Epithelial cell of proximal tubule (primary cell): ENCODE results near the gene MXD1. TPM values are rescaled to one million over a fixed set of nuclear protein-coding genes. Genes with fewer than 3 reads are reported as not detected.

ENCODE experiments used
- DNase-seq: peaks from one replicate; pipeline ENCODE4 v3.0.0-alpha.2; 2011; ENCODE audit warnings: low read depth
- H3K4me3 ChIP-seq: 2 replicates; pipeline ENCODE4 v1.5.1; 2011; ENCODE audit warnings: low read depth, mild to moderate bottlenecking, low read length
- total RNA-seq: library from RNA; depleted of rRNA; stranded (reverse); fragments of >200 nt; gene quantifications from 2 replicates; pipeline ENCODE4 v1.2.3, GENCODE V29; 2015
- TF ChIP-seq, protein P1 (sequence below): conservative IDR thresholded peaks from 2 replicates; pipeline ENCODE4 v1.5.1; 2012; ENCODE audit warnings: low read depth, mild to moderate bottlenecking, low read length

The MXD1 gene
- total RNA-seq, 1 donor from 2014 or later: 2.2 TPM

DNA sequence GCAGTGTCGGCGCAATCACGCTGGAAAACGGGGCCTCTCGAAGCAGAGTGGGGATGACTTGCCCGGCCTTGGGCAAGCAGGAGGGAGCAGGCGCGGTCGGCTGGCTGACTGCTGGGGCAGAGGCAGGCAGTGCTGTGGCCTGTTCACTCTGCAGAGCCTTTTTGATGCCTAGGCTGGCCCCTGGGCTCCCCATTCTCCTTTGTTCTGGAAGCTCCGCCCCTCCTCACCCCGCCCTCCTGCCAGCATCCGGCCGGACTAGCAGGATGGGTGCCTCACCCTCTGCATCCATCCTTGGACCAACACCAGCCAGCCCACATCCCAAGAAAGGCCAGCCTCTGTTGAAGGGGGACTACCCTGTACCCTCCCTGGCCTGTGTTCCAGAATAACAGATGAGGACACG is 46.6 kb downstream of the MXD1 start, which contains the start of gene ASPRV1:
TSS of gene ASPRV1 (minus strand) at position 136 of the 400 bp plus-strand sequence. CDS start 195 bp downstream, outside the sequence.
- TF ChIP-seq, protein P1, sequence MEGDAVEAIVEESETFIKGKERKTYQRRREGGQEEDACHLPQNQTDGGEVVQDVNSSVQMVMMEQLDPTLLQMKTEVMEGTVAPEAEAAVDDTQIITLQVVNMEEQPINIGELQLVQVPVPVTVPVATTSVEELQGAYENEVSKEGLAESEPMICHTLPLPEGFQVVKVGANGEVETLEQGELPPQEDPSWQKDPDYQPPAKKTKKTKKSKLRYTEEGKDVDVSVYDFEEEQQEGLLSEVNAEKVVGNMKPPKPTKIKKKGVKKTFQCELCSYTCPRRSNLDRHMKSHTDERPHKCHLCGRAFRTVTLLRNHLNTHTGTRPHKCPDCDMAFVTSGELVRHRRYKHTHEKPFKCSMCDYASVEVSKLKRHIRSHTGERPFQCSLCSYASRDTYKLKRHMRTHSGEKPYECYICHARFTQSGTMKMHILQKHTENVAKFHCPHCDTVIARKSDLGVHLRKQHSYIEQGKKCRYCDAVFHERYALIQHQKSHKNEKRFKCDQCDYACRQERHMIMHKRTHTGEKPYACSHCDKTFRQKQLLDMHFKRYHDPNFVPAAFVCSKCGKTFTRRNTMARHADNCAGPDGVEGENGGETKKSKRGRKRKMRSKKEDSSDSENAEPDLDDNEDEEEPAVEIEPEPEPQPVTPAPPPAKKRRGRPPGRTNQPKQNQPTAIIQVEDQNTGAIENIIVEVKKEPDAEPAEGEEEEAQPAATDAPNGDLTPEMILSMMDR: no peak
- no peak for DNase-seq
- no peak within 1 kb of the TSS for H3K4me3 ChIP-seq

DNA sequence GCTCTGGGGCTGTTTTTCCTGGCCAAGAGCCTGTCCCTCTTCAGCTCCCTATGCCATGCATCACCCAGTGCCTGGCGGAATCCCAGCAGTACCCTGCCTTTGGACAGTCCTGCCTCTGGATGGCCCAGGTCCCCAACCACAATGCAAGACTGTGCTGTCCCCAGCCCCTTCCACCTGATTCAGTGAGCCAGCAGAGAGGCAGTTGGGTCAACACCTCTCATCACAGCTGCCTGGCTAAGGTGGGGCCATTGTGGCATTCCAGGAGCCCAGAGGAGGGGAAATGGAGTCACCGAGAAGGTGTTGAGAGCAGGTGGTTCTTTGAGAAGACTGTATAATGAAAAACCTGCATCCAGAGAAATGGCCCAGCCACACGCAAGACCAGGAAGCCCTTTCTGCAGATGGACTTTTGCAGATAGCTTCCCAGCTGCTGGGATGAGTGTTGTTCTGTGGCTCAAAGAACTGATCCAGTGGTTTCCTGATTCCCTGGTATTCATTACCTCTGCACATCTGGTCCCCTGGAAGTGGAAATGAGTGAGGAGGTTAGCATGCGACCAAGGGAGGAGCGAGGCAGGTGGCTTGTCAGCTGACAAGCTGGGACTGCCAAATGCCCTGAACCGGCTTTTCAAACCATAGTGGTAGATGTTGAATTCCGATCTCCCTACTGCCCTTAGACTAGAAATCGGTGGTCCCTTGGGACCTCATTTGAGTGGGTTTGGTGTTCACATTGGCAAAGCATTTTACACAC is 48.2 kb downstream of the MXD1 start:
- no peak overlapping the region for H3K4me3 ChIP-seq
- TF ChIP-seq, protein P1: no peak
- no peak for DNase-seq

DNA sequence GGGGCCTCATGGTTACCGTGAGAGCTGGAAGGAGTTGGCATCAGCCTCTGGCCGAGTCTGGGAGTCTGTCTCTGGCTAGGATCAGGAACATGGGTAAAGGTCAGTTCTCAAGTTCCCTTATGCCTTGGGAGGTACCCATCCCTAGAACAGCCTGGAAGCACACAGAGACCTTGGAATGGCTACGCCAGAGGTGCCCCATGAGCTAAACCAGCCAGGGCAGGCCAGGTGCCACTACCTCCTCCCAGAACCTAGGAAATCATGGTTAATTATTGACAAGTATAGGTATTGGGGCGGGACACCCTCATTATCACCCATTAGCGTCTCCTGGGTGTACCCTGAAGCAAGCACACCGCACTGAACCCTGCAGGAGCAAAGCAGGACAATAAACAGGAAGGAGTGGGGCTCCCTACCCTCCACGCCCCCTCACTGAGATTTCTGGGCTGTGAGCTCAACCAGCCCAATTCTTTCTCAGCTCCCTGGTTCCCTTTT is 49.5 kb downstream of the MXD1 start:
- DNase-seq: no peak
- TF ChIP-seq, protein P1: no peak
- no peak overlapping the region for H3K4me3 ChIP-seq

DNA sequence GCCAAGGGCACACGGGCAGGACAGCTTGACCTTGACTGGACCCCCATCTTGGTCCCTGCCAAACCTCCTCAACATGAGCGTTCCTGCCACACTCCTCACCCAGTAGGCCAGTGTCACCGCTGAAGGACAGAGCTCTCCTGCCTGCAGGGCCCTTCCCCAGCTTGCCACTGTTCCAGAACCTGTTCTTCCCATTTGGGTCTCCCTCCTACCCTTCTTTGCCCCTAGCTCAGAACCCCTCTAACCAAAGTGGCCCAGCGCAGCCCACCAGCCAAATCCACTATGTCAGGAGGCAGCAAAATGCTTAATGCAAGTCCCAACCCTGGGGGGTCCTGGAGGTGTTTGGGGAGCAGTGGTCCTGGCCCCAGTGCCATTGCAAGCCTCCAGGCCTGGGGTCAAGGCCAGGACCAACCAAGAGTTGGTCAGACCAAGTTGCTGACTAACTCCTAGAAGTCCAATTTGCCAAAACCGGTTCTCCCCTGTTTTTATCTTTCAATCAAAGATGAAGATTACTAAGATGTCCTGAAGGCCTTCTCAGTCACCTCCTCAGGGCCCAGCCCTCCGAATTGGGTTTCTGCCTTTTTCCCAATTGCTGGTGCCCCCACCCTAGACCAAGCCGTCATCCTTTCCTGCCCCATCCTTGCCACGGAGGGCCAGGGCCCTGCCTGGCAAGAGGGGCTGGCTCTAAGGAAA is 51.0 kb downstream of the MXD1 start:
- no peak for DNase-seq
- TF ChIP-seq, protein P1: no peak
- H3K4me3 ChIP-seq: no peak overlapping the region

DNA sequence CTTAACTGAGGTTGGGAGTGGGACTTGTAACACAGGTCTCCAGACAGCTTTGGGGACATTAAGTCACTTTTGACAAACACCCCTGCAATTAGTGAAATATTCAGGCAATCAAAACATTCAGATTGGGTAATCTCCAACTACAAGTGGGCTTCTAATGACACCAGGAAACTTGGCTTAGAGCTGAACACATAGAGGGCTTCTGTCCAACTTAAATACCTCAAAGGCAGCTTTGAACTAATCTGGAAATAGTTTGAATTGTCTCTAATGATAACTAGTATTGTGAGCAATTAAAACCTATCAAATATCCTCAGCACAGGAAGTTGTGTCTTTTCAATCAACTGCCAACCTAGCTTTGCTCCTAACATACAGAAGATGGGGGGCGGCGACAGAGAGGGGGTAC is 51.6 kb downstream of the MXD1 start:
- DNase-seq: no peak
- TF ChIP-seq, protein P1: no peak
- H3K4me3 ChIP-seq: no peak overlapping the region

DNA sequence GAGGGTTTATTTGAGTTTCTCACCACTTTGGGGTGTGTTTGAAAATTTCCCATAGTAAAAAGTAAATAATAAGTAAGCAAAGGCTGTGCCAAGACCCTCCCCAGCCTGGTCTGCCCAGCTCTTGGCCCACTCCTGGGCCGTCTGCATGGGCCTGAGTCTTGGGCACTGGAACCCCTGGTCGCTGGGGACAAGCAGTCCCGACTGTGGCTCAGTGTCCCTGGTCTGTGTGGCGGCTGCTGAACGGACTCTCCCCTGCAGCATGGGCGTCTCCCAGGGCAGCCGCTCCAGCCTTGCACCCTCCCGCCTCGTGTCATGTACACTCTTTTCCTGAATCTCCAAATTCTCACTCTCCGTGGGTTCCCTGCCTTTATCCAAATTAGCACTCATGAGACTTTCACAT is 53.7 kb downstream of the MXD1 start:
- TF ChIP-seq, protein P1: no peak
- no peak for DNase-seq
- no peak overlapping the region for H3K4me3 ChIP-seq
